Measurements from ENCODE around the gene GNAI3.

DNA sequence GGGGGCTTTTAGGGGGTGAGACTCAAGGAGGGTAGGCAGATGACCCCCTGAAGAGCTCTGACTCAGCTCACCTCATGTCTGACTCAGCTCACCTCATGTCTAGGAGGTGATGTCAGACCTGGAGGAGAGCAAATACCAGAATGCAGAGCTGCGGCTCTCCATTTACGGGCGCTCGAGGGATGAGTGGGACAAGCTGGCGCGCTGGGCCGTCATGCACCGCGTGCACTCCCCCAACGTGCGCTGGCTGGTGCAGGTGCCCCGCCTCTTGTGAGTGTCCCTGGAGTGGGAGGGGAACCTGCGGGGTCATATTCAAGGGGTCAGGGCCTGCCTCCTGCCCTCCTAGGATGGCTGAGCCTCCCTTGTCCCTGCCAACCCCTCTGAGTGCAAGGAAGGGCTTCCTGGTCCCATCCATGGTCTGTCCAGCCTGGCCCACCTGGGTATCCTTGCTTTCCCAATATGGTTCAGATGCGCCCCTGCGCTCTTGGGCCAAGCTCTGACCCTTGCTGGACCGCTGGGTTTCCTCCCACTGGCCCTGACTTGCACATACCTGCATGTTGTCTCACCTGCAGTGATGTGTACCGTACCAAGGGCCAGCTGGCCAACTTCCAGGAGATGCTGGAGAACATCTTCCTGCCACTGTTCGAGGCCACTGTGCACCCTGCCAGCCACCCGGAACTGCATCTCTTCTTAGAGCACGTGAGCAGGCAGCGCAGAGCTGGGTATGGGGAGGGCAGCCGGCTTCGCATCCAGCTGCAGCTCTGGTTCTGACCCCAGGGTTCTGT, 80.3 kb downstream of the GNAI3 start:
- TF ChIP-seq, protein P1, sequence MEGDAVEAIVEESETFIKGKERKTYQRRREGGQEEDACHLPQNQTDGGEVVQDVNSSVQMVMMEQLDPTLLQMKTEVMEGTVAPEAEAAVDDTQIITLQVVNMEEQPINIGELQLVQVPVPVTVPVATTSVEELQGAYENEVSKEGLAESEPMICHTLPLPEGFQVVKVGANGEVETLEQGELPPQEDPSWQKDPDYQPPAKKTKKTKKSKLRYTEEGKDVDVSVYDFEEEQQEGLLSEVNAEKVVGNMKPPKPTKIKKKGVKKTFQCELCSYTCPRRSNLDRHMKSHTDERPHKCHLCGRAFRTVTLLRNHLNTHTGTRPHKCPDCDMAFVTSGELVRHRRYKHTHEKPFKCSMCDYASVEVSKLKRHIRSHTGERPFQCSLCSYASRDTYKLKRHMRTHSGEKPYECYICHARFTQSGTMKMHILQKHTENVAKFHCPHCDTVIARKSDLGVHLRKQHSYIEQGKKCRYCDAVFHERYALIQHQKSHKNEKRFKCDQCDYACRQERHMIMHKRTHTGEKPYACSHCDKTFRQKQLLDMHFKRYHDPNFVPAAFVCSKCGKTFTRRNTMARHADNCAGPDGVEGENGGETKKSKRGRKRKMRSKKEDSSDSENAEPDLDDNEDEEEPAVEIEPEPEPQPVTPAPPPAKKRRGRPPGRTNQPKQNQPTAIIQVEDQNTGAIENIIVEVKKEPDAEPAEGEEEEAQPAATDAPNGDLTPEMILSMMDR (IDR thresholded peaks at IDR 0.05): no peak
- no peak for TF ChIP-seq POLR2A (IDR thresholded peaks at IDR 0.05)
